Lower lobe of right lung (tissue), 2 donors: Measurements from ENCODE around the gene PTPRD. TPM values are rescaled to one million over a fixed set of nuclear protein-coding genes. Genes with fewer than 3 reads are reported as not detected.

ENCODE experiments used
- ATAC-seq, 2 donors: fragments of 200-7000 bp; cut with Tn5 transposase; one replicate each; pipeline ENCODE4 v1.9.1; 2020 to 2022; ENCODE audit warnings: mild to moderate bottlenecking in 2 of 2, moderate library complexity in 2 of 2
- DNase-seq: peaks from one replicate; pipeline ENCODE4 v3.0.0-alpha.2; 2020
- H3K27ac ChIP-seq: fragments of 200-600 bp; one replicate; pipeline ENCODE4 v1.8.0; 2022
- H3K27me3 ChIP-seq: fragments of 200-600 bp; one replicate; pipeline ENCODE4 v1.8.0; 2022; ENCODE audit warnings: low read depth
- H3K36me3 ChIP-seq: fragments of 200-600 bp; one replicate; pipeline ENCODE4 v1.8.0; 2022; ENCODE audit warnings: mild to moderate bottlenecking
- H3K4me1 ChIP-seq: fragments of 200-600 bp; one replicate; pipeline ENCODE4 v1.8.0; 2022
- H3K4me3 ChIP-seq: fragments of 200-600 bp; one replicate; pipeline ENCODE4 v1.8.0; 2022; ENCODE audit warnings: mild to moderate bottlenecking
- H3K9me3 ChIP-seq: fragments of 200-600 bp; one replicate; pipeline ENCODE4 v1.8.0; 2022
- CTCF ChIP-seq: fragments of 200-600 bp; IDR thresholded peaks from one replicate; pipeline ENCODE4 v1.8.0; 2022; ENCODE audit warnings: antibody characterized with exemption, mild to moderate bottlenecking
- intact Hi-C: fragments of 100-400 bp; cut with DNase I; formaldehyde crosslinking; loops from one replicate; pipeline ENCODE4 v1.11.0; 2022
- total RNA-seq: library from RNA; stranded (reverse); fragmentation: NEBNext Ultra II Directional; extraction: Animal tissue kit (Norgen Biotek cat#: 25700); gene quantifications from one replicate; pipeline ENCODE4 v1.2.1, GENCODE V29; 2021
- donor health status: DM: no; HTN: yes; CAD: no; lungs with severe emphysema.

Gene PTPRD
- total RNA-seq, 1 donor from 2014 or later = 17.2 TPM

DNA sequence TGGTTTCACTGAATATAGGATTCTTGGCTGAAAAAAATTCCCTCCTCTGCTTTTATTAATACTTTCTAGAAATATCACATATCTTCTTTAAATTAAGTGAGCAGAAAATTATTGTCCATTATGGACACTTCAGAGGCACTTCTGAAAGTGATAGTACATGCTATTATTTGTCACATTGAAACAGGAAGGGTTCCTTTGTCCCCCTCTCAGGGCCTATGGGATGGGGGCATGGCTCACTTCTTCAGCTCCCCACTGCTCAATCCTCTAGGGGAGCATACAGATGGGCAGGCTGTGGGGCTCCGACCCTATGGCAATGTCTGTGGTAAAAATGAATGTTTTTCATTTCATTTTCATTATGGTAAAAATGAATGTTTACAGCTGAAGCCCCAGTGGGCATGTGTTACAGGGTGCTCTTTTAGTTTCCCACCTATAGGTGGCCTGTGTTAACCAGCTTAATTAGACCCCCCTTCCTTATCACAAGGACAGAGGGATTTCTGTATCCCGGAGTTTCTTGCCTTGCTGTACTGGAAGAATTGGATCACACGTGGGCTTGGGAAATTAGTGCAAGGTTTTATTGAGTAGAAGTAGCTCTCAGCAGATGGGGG is 1225.2 kb downstream of the PTPRD start:
- Histone ChIP-seq H3K27ac (no peak overlapping the region), H3K4me3 (no peak overlapping the region), H3K27me3 (no peaks in the 10 kb centered on the region), H3K4me1 (no peaks in the 10 kb centered on the region), H3K9me3 (no peaks in the 10 kb centered on the region), H3K36me3 (no peaks in the 10 kb centered on the region)
- intact Hi-C loops = no loop called here
- DNase-seq (no peak), ATAC-seq (no peak)
- no peak for TF ChIP-seq CTCF

DNA sequence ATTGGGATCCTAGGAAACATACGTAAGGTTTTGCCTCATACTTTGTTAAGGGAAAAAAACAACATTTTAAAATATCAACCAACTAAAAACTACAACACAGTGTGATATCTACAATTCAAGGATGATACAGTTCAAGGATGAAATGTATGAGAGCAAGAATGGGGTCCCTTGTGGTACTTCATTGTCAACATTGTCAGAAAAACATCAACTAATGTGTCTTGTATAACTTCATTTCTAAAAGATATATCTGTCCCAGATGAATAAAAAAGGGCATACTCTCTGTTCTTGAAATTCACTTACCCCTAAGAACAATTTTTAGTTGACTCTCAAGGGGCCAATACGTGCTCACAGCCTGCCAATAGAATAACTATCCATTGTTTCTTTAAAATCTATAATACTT is 1250.5 kb downstream of the PTPRD start:
- DNase-seq (no peak), ATAC-seq (no peak)
- no peak overlapping the region for H3K4me3 ChIP-seq
- TF ChIP-seq CTCF = no peak
- intact Hi-C loops = no loop called here
- H3K27ac ChIP-seq = no peak overlapping the region
- no peaks in the 10 kb centered on the region for H3K36me3 ChIP-seq
- no peaks in the 10 kb centered on the region for H3K4me1 ChIP-seq
- no peaks in the 10 kb centered on the region for H3K27me3 ChIP-seq
- H3K9me3 ChIP-seq = no peaks in the 10 kb centered on the region

DNA sequence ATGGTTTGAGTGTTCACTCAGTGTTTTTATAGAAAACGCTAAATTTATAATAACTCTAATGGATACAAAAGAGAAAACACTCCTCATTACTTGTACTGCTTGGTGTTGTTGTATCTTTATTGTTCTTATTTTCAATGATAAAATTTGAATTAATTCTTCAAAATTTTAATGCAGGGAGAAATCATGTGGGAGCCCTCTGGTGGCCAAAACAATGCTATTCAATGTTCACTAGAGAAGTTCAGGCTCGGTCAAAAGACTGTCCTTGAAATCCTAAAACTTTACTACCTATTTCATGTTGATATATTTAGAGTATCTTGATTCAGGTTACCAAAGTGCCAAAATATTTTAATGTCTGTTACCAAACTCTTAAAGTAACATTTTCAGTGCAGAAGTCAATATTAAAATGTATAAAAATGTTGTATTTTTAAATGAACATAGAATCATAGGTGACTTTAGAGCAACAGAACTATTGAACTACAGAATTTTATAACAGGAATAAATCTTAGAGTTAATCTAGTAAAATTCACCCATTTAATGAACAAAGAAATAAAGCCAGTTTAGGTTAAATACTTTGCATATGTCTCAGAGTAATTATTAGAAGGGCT is 1259.8 kb downstream of the PTPRD start:
- ATAC-seq (no peak), DNase-seq (no peak)
- Histone ChIP-seq H3K36me3 (no peaks in the 10 kb centered on the region), H3K9me3 (no peaks in the 10 kb centered on the region), H3K27ac (no peak overlapping the region), H3K4me1 (no peaks in the 10 kb centered on the region), H3K27me3 (no peaks in the 10 kb centered on the region), H3K4me3 (no peak overlapping the region)
- peak; percentile 51 for TF ChIP-seq CTCF
- intact Hi-C loops = no loop called here

GRCh38 chr9:9341203-9341602 is 1271.6 kb downstream of the PTPRD start:
- Histone ChIP-seq H3K9me3 (no peaks in the 10 kb centered on the region), H3K27ac (no peak overlapping the region), H3K27me3 (no peaks in the 10 kb centered on the region), H3K4me1 (no peaks in the 10 kb centered on the region), H3K36me3 (no peaks in the 10 kb centered on the region), H3K4me3 (no peak overlapping the region)
- ATAC-seq (no peak), DNase-seq (no peak)
- TF ChIP-seq CTCF = no peak
- intact Hi-C loops = no loop called here

DNA sequence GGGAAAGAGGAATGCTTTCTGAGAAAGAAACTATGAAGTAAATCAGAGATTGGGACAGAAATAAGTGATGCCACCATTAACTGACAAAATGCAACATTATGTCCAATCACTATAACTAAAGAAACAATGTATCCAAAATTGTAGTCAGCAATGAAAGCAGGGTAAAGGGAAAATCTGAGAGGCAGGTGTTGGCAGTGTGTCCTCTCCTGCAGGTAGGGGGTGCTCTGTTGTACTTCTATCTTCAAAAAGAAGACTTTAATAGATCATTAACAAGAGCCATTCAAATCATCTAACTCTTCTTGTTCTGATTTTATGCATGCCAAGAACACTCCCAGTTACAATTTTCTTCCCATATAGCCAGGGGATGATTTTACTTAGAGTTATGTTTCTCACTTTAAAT is 1275.7 kb downstream of the PTPRD start:
- no peaks in the 10 kb centered on the region for H3K4me1 ChIP-seq
- H3K9me3 ChIP-seq = no peaks in the 10 kb centered on the region
- DNase-seq = no peak
- no peak overlapping the region for H3K27ac ChIP-seq
- no peak for TF ChIP-seq CTCF
- intact Hi-C loops = no loop called here
- no peaks in the 10 kb centered on the region for H3K36me3 ChIP-seq
- H3K4me3 ChIP-seq = no peak overlapping the region
- ATAC-seq = no peak
- no peaks in the 10 kb centered on the region for H3K27me3 ChIP-seq
